GM21786 (cell line): ENCODE results near the gene IFT81.
"Not testable (repeated sequence)": the region's sequence is repeated elsewhere in the genome, so short reads cannot be mapped to it uniquely, and the experiment has no call there.

Experiments used
- ATAC-seq: cut with Tn5 transposase; IDR thresholded peaks from one replicate; pipeline ENCODE4 v1.9.1; 2021; ENCODE audit not compliant: unreplicated experiment

The IFT81 gene

GRCh38 chr12:110108309-110109036, 15.7 kb upstream of the IFT81 start:
- ATAC-seq: no peak

- no peak for ATAC-seq
Measured at GRCh38 chr12:110109037-110109836, 14.9 kb upstream of the IFT81 start.

- no peak for ATAC-seq
Measured at GRCh38 chr12:110109837-110110535, 14.2 kb upstream of the IFT81 start.

- ATAC-seq: no peak
Measured at GRCh38 chr12:110111476-110112334, 12.5 kb upstream of the IFT81 start.

GRCh38 chr12:110112335-110112660, 11.9 kb upstream of the IFT81 start:
- ATAC-seq: no peak

GRCh38 chr12:110114528-110114937, 9.6 kb upstream of the IFT81 start:
- no peak for ATAC-seq

GRCh38 chr12:110115675-110116074, 8.5 kb upstream of the IFT81 start:
- no peak for ATAC-seq

GRCh38 chr12:110116623-110117022, 7.5 kb upstream of the IFT81 start:
- ATAC-seq: no peak

GRCh38 chr12:110117210-110117609, 6.9 kb upstream of the IFT81 start:
- ATAC-seq: not testable (repeated sequence)

- no peak for ATAC-seq
Measured at GRCh38 chr12:110117956-110118685, 6.0 kb upstream of the IFT81 start.

GRCh38 chr12:110122929-110123328, 1.2 kb upstream of the IFT81 start:
- ATAC-seq: no peak

GRCh38 chr12:110123919-110124268, 263 bp upstream of the IFT81 start:
- peak; percentile 57 for ATAC-seq

GRCh38 chr12:110126557-110126956, 2.4 kb downstream of the IFT81 start:
- no peak for ATAC-seq

GRCh38 chr12:110134691-110135411, 10.7 kb downstream of the IFT81 start:
- no peak for ATAC-seq

- ATAC-seq: no peak
Measured at GRCh38 chr12:110135806-110136205, 11.6 kb downstream of the IFT81 start.

- ATAC-seq: no peak
Measured at GRCh38 chr12:110137786-110138185, 13.6 kb downstream of the IFT81 start.

GRCh38 chr12:110141389-110141788, 17.2 kb downstream of the IFT81 start:
- ATAC-seq: no peak

- no peak for ATAC-seq
Measured at GRCh38 chr12:110146986-110147385, 22.8 kb downstream of the IFT81 start.

- ATAC-seq: no peak
Measured at GRCh38 chr12:110149086-110149660, 25.0 kb downstream of the IFT81 start.
